Stomach (tissue), 4 donors: ENCODE data around the gene PRMT7.

Experiments used
- CTCF ChIP-seq, 7 experiments: fragments of 450-650 bp in 4 of 7; fragments of 200-600 bp in 3 of 7; sonication (generic) in 3 of 7; IDR thresholded peaks; one replicate each; pipeline ENCODE4 v1.5.1; 2016 to 2019; ENCODE audit warnings: antibody characterized with exemption in 7 of 7, control low read depth in 2 of 7, mild to moderate bottlenecking in 1 of 7
- POLR2A ChIP-seq, 4 donors: fragments of 450-650 bp; IDR thresholded peaks; one replicate each; pipeline ENCODE4 v1.6.1; 2016; ENCODE audit warnings: antibody characterized with exemption in 4 of 4, control low read depth in 2 of 4, mild to moderate bottlenecking in 1 of 4, moderate library complexity in 1 of 4
- POLR2AphosphoS5 ChIP-seq, 3 donors: sonication (generic); formaldehyde crosslinking; IDR thresholded peaks; one replicate each; pipeline ENCODE4 v1.6.1; 2016; ENCODE audit warnings: antibody characterized with exemption in 3 of 3

- TF ChIP-seq POLR2AphosphoS5 (IDR thresholded peaks at IDR 0.05) (no peak), POLR2A (IDR thresholded peaks at IDR 0.05) (no peak), CTCF (IDR thresholded peaks at IDR 0.05) (no peak)
Observed at GRCh38 chr16:68368301-68368888, 57.6 kb downstream of the PRMT7 start.
